HepG2 (cell line): Measurements from ENCODE around the gene NOVA2. TPM values are rescaled to one million over a fixed set of nuclear protein-coding genes. Genes with fewer than 3 reads are reported as not detected.

ENCODE experiments used
- EHMT2 ChIP-seq: fragments of 200-600 bp; sonication (generic); IDR thresholded peaks from 2 replicates; pipeline ENCODE4 v1.7.0; 2017; ENCODE audit warnings: antibody characterized with exemption, low read depth, low read length, borderline replicate concordance
- FOXA3 ChIP-seq: IDR thresholded peaks from 2 replicates; pipeline ENCODE4 v1.6.1; 2016; ENCODE audit warnings: missing genetic modification reagents, missing compliant biosample characterization
- HNF4G ChIP-seq, 2 experiments: sonication (generic) in 1 of 2; formaldehyde crosslinking in 1 of 2; IDR thresholded peaks; 2 replicates each; pipeline versions ENCODE4 v1.4.0 to v1.6.1; 2011 to 2020; ENCODE audit warnings: borderline replicate concordance in 2 of 2, low read depth in 2 of 2, mild to moderate bottlenecking in 2 of 2, low read length in 1 of 2, missing genetic modification reagents in 1 of 2, moderate library complexity in 1 of 2
- KDM4B ChIP-seq: sonication (generic); formaldehyde crosslinking; IDR thresholded peaks from 2 replicates; pipeline ENCODE4 v1.4.0; 2020; ENCODE audit warnings: missing genetic modification reagents
- MAZ ChIP-seq, 2 experiments: sonication (generic) in 1 of 2; formaldehyde crosslinking in 1 of 2; IDR thresholded peaks; 2 replicates each; pipeline versions ENCODE4 v1.5.0 to v1.6.1; 2012 to 2020; ENCODE audit warnings: low read depth in 2 of 2, mild to moderate bottlenecking in 2 of 2, borderline replicate concordance in 1 of 2, improper control_type of control experiment in 1 of 2, low read length in 1 of 2, missing genetic modification reagents in 1 of 2, moderate library complexity in 1 of 2
- MIER2 ChIP-seq: IDR thresholded peaks from 2 replicates; pipeline ENCODE4 v1.6.1; 2016; ENCODE audit warnings: missing biosample characterization, missing genetic modification reagents
- NFKBIZ ChIP-seq: IDR thresholded peaks from 2 replicates; pipeline ENCODE4 v1.6.1; 2018; ENCODE audit warnings: missing genetic modification reagents, missing compliant biosample characterization
- XRCC5 ChIP-seq: fragments of 200-400 bp; formaldehyde crosslinking; optimal IDR thresholded peaks from 2 replicates; pipeline ENCODE3; 2017; ENCODE audit warnings: mild to moderate bottlenecking, low read length
- ZBTB38 ChIP-seq: sonication (generic); formaldehyde crosslinking; IDR thresholded peaks from 2 replicates; pipeline ENCODE4 v1.5.1; 2020; ENCODE audit warnings: mild to moderate bottlenecking, missing genetic modification reagents
- ZNF430 ChIP-seq: sonication (generic); formaldehyde crosslinking; IDR thresholded peaks from 2 replicates; pipeline ENCODE4 v1.9.0; 2021; ENCODE audit warnings: mild to moderate bottlenecking, missing genetic modification reagents
- ZNF563 ChIP-seq: sonication (generic); formaldehyde crosslinking; IDR thresholded peaks from 2 replicates; pipeline ENCODE4 v1.8.0; 2022; ENCODE audit warnings: mild to moderate bottlenecking, moderate library complexity, missing genetic modification reagents
- ZNF776 ChIP-seq: sonication (generic); formaldehyde crosslinking; IDR thresholded peaks from 2 replicates; pipeline ENCODE4 v1.4.0; 2020; ENCODE audit warnings: mild to moderate bottlenecking, missing genetic modification reagents
- ZNF781 ChIP-seq: sonication (generic); formaldehyde crosslinking; IDR thresholded peaks from 2 replicates; pipeline ENCODE4 v1.5.1; 2020; ENCODE audit warnings: borderline replicate concordance, mild to moderate bottlenecking, missing genetic modification reagents; ENCODE audit errors: not compliant biosample characterization
- ZNF883 ChIP-seq: sonication (generic); formaldehyde crosslinking; IDR thresholded peaks from 2 replicates; pipeline ENCODE4 v1.5.1; 2020; ENCODE audit warnings: mild to moderate bottlenecking, missing genetic modification reagents; ENCODE audit errors: not compliant biosample characterization
- polyA plus RNA-seq, 8 experiments: library from polyadenylated mRNA; depleted of rRNA in 3 of 8; stranded (reverse) in 7 of 8; unstranded in 1 of 8; fragments of >200 nt; fragmentation: Illumina TruSeq in 4 of 8; extraction: Trizol in 4 of 8; gene quantifications; 2 replicates each; pipeline versions ENCODE4 v1.2.1 to v1.2.3, GENCODE V29; 2011 to 2016; ENCODE audit warnings: low read depth in 4 of 8, missing spikeins in 1 of 8, mixed read lengths in 1 of 8; ENCODE audit not compliant: insufficient read depth in 1 of 8
- total RNA-seq, 5 experiments: library from RNA; depleted of rRNA; stranded (reverse); fragments of >200 nt; fragmentation: Illumina TruSeq; extraction: Trizol; gene quantifications; 2 replicates each; pipeline ENCODE4 v1.2.3, GENCODE V29; 2016; ENCODE audit warnings: low read depth in 1 of 5
- TF ChIP-seq, protein P1 (sequence below): sonication (generic); formaldehyde crosslinking; IDR thresholded peaks from 2 replicates; pipeline ENCODE4 v1.4.0; 2020; ENCODE audit warnings: missing genetic modification reagents; ENCODE audit errors: not compliant biosample characterization
- TF ChIP-seq, protein P2 (sequence below): sonication (generic); formaldehyde crosslinking; IDR thresholded peaks from 2 replicates; pipeline ENCODE4 v1.4.0; 2020; ENCODE audit warnings: missing genetic modification reagents, borderline replicate concordance
- TF ChIP-seq, protein P3 (sequence below), 2 experiments: sonication (generic) in 1 of 2; formaldehyde crosslinking in 1 of 2; IDR thresholded peaks; 2 replicates each; pipeline versions ENCODE4 v1.4.0 to v1.6.1; 2018 to 2020; ENCODE audit warnings: missing genetic modification reagents in 2 of 2, borderline replicate concordance in 1 of 2, low read depth in 1 of 2, mild to moderate bottlenecking in 1 of 2, missing biosample characterization in 1 of 2
- TF ChIP-seq, protein P4 (sequence below): sonication (generic); formaldehyde crosslinking; IDR thresholded peaks from 2 replicates; pipeline ENCODE4 v1.4.0; 2020; ENCODE audit warnings: mild to moderate bottlenecking, missing genetic modification reagents, borderline replicate concordance
- TF ChIP-seq, protein P5 (sequence below): IDR thresholded peaks from 2 replicates; pipeline ENCODE4 v1.6.1; 2016; ENCODE audit warnings: mild to moderate bottlenecking

The NOVA2 gene
- total and polyA plus RNA-seq, 2 of the 13 experiments (the other 11 are each of a cell fraction or from before 2014, with no cell fraction given) = not detected

DNA sequence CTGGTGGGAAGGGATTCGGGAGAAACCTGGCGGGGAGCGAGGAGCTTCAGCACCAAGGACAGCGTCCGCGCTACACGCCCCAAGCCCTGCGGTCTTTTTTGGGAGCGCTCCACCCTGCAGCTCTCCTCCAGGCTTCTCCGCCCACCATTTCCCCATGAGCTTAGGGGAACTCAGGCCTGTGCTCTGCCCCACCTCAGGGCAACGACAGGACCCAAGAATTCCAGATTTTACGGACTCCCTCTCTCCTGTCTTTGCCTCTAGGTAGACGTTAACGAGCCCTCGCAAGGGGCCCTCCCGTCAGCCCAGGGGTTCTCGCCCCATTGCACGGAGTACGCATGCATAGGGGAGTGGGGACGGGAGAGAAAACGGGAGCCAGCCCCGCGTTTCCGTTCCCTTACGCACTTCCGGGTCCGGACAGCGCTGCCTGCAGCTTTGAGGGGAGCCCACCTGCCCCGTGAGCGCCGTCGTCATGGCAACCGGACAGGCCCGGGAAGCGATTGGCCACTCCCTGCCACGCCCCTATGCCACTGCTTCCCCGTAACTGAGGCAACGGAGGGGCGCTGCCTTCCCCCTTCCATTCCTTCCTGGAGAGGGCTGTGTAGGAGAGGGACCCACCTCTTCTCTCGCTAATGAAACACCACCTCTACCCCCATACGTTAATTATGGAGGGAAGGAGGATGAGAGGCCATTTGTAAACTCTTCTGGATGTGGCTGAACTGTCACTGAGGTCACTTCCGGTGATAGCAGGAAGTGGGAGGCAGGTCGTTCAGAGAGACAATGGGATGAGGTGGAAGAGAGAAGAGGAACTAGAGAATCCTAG is 20.8 kb downstream of the NOVA2 start (continued):
- TF ChIP-seq, protein P1, sequence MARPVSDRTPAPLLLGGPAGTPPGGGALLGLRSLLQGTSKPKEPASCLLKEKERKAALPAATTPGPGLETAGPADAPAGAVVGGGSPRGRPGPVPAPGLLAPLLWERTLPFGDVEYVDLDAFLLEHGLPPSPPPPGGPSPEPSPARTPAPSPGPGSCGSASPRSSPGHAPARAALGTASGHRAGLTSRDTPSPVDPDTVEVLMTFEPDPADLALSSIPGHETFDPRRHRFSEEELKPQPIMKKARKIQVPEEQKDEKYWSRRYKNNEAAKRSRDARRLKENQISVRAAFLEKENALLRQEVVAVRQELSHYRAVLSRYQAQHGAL (CRISPR knock-in tag) = peak; percentile 60
- TF ChIP-seq ZNF430 (CRISPR knock-in tag) (peak; percentile 41; the same call in 1 of the 2 replicates), XRCC5 (peak; percentile 30), NFKBIZ (CRISPR knock-in tag) (0 out of 2 replicates have a peak, but pooled peaks have one; percentile 48), FOXA3 (CRISPR knock-in tag) (0 out of 2 replicates have a peak, but pooled peaks have one; percentile 12), ZNF883 (CRISPR knock-in tag) (peak; percentile 40), MIER2 (CRISPR knock-in tag) (peak; percentile 97), KDM4B (0 out of 2 replicates have a peak, but pooled peaks have one; percentile 42), ZNF563 (CRISPR knock-in tag) (peak; percentile 64), HNF4G (IDR thresholded peaks at IDR 0.05; ENCODE audit: borderline replicate concordance, low read depth, low read length) (no peak), HNF4G (CRISPR knock-in tag; IDR thresholded peaks at IDR 0.05; ENCODE audit: borderline replicate concordance, low read depth) (no peak), ZNF776 (CRISPR knock-in tag) (no peak), EHMT2 (peak; percentile 77), ZNF781 (CRISPR knock-in tag) (peak; percentile 36), ZBTB38 (CRISPR knock-in tag) (peak; percentile 48; the same call in 1 of the 2 replicates), MAZ (IDR thresholded peaks at IDR 0.05; ENCODE audit: borderline replicate concordance, low read depth, low read length) (no peak), MAZ (CRISPR knock-in tag; IDR thresholded peaks at IDR 0.05; ENCODE audit: low read depth) (no peak)
- TF ChIP-seq, protein P2, sequence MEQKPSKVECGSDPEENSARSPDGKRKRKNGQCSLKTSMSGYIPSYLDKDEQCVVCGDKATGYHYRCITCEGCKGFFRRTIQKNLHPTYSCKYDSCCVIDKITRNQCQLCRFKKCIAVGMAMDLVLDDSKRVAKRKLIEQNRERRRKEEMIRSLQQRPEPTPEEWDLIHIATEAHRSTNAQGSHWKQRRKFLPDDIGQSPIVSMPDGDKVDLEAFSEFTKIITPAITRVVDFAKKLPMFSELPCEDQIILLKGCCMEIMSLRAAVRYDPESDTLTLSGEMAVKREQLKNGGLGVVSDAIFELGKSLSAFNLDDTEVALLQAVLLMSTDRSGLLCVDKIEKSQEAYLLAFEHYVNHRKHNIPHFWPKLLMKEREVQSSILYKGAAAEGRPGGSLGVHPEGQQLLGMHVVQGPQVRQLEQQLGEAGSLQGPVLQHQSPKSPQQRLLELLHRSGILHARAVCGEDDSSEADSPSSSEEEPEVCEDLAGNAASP (CRISPR knock-in tag) = peak; percentile 64; the same call in 1 of the 2 replicates
- TF ChIP-seq, protein P3, sequence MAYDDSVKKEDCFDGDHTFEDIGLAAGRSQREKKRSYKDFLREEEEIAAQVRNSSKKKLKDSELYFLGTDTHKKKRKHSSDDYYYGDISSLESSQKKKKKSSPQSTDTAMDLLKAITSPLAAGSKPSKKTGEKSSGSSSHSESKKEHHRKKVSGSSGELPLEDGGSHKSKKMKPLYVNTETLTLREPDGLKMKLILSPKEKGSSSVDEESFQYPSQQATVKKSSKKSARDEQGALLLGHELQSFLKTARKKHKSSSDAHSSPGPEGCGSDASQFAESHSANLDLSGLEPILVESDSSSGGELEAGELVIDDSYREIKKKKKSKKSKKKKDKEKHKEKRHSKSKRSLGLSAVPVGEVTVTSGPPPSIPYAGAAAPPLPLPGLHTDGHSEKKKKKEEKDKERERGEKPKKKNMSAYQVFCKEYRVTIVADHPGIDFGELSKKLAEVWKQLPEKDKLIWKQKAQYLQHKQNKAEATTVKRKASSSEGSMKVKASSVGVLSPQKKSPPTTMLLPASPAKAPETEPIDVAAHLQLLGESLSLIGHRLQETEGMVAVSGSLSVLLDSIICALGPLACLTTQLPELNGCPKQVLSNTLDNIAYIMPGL (CRISPR knock-in tag; IDR thresholded peaks at IDR 0.05; ENCODE audit: borderline replicate concordance in 1 of 2, low read depth in 1 of 2) = 0 out of 4 replicates have a peak, but pooled peaks of 1 of the 2 experiments have one; percentile 37
- TF ChIP-seq, protein P4, sequence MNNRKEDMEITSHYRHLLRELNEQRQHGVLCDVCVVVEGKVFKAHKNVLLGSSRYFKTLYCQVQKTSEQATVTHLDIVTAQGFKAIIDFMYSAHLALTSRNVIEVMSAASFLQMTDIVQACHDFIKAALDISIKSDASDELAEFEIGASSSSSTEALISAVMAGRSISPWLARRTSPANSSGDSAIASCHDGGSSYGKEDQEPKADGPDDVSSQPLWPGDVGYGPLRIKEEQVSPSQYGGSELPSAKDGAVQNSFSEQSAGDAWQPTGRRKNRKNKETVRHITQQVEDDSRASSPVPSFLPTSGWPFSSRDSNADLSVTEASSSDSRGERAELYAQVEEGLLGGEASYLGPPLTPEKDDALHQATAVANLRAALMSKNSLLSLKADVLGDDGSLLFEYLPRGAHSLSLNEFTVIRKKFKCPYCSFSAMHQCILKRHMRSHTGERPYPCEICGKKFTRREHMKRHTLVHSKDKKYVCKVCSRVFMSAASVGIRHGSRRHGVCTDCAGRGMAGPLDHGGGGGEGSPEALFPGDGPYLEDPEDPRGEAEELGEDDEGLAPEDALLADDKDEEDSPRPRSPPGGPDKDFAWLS = no peak
- TF ChIP-seq, protein P5, sequence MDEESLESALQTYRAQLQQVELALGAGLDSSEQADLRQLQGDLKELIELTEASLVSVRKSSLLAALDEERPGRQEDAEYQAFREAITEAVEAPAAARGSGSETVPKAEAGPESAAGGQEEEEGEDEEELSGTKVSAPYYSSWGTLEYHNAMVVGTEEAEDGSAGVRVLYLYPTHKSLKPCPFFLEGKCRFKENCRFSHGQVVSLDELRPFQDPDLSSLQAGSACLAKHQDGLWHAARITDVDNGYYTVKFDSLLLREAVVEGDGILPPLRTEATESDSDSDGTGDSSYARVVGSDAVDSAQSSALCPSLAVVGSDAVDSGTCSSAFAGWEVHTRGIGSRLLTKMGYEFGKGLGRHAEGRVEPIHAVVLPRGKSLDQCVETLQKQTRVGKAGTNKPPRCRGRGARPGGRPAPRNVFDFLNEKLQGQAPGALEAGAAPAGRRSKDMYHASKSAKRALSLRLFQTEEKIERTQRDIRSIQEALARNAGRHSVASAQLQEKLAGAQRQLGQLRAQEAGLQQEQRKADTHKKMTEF (CRISPR knock-in tag) = 0 out of 2 replicates have a peak, but pooled peaks have one; percentile 27
